Memory B cell (primary cell): Measurements from ENCODE around the gene KCNIP2.

Experiments used
- ATAC-seq: fragments of 150-1000 bp; cut with Tn5 transposase; 2 replicates; pipeline ENCODE4 v1.10.0; 2021; ENCODE audit warnings: low read depth, mild to moderate bottlenecking, moderate library complexity
- DNase-seq, 2 donors: peaks; one replicate each; pipeline ENCODE4 v3.0.0; 2022; ENCODE audit warnings: low spot score in 2 of 2
- H3K27ac Mint-ChIP-seq: one replicate; pipeline ENCODE4 v1.8.0; 2022; ENCODE audit warnings: mild to moderate bottlenecking, moderate library complexity, mixed read lengths
- H3K27me3 Mint-ChIP-seq: one replicate; pipeline ENCODE4 v1.8.0; 2022; ENCODE audit warnings: mixed read lengths
- H3K36me3 Mint-ChIP-seq: one replicate; pipeline ENCODE4 v1.8.0; 2022; ENCODE audit warnings: mild to moderate bottlenecking, mixed read lengths
- H3K4me1 Mint-ChIP-seq: one replicate; pipeline ENCODE4 v1.8.0; 2022; ENCODE audit warnings: mixed read lengths
- H3K4me3 Mint-ChIP-seq: one replicate; pipeline ENCODE4 v1.8.0; 2022; ENCODE audit warnings: mild to moderate bottlenecking, moderate library complexity, mixed read lengths
- H3K9me3 Mint-ChIP-seq: one replicate; pipeline ENCODE4 v1.8.0; 2022; ENCODE audit warnings: mixed read lengths

KCNIP2 gene

GRCh38 chr10:101840102-101840684, 3.4 kb downstream of the KCNIP2 start:
- ATAC-seq (no peak), DNase-seq (no peak)
- Mint-ChIP-seq H3K27ac (peak overlapping the region; percentile 36), H3K9me3 (no peaks in the 10 kb centered on the region), H3K36me3 (no peaks in the 10 kb centered on the region), H3K4me1 (peaks cover 44% of the 10 kb centered on the region), H3K27me3 (no peaks in the 10 kb centered on the region), H3K4me3 (peak overlapping the region; percentile 91)

- H3K4me1 Mint-ChIP-seq: peaks cover 49% of the 10 kb centered on the region
- H3K27me3 Mint-ChIP-seq: no peaks in the 10 kb centered on the region
- H3K9me3 Mint-ChIP-seq: no peaks in the 10 kb centered on the region
Measured at GRCh38 chr10:101839416-101840063, 4.1 kb downstream of the KCNIP2 start.

GRCh38 chr10:101839002-101839401, 4.6 kb downstream of the KCNIP2 start:
- Mint-ChIP-seq H3K27me3 (no peaks in the 10 kb centered on the region), H3K9me3 (no peaks in the 10 kb centered on the region), H3K4me3 (peak overlapping the region; percentile 82), H3K27ac (no peak overlapping the region), H3K4me1 (peaks cover 47% of the 10 kb centered on the region), H3K36me3 (no peaks in the 10 kb centered on the region)
- DNase-seq (no peak), ATAC-seq (no peak)

More at GRCh38 chr10:101839416-101840063, 4.1 kb downstream of the KCNIP2 start:
- no peaks in the 10 kb centered on the region for H3K36me3 Mint-ChIP-seq
- peak overlapping the region; percentile 82 for H3K4me3 Mint-ChIP-seq
- ATAC-seq (peak; percentile 29), DNase-seq (peak; percentile 58 to 62)
- no peak overlapping the region for H3K27ac Mint-ChIP-seq

- H3K4me1 Mint-ChIP-seq: peaks cover 51% of the 10 kb centered on the region
Measured at GRCh38 chr10:101838416-101838970, 5.1 kb downstream of the KCNIP2 start.

GRCh38 chr10:101837748-101838147, 5.9 kb downstream of the KCNIP2 start:
- H3K9me3 Mint-ChIP-seq: no peaks in the 10 kb centered on the region
- peaks cover 53% of the 10 kb centered on the region for H3K4me1 Mint-ChIP-seq
- H3K4me3 Mint-ChIP-seq: no peak overlapping the region

More at GRCh38 chr10:101838416-101838970, 5.1 kb downstream of the KCNIP2 start:
- Mint-ChIP-seq H3K9me3 (no peaks in the 10 kb centered on the region), H3K36me3 (no peaks in the 10 kb centered on the region), H3K4me3 (peak overlapping the region; percentile 82), H3K27ac (no peak overlapping the region), H3K27me3 (no peaks in the 10 kb centered on the region)
- ATAC-seq (no peak), DNase-seq (no peak)

GRCh38 chr10:101835362-101835761, 8.2 kb downstream of the KCNIP2 start:
- ATAC-seq: no peak
- H3K36me3 Mint-ChIP-seq: no peaks in the 10 kb centered on the region
- H3K4me3 Mint-ChIP-seq: no peak overlapping the region
- H3K27me3 Mint-ChIP-seq: no peaks in the 10 kb centered on the region
- peaks cover 47% of the 10 kb centered on the region for H3K4me1 Mint-ChIP-seq
- no peaks in the 10 kb centered on the region for H3K9me3 Mint-ChIP-seq
- no peak overlapping the region for H3K27ac Mint-ChIP-seq
- no peak for DNase-seq

More at GRCh38 chr10:101837748-101838147, 5.9 kb downstream of the KCNIP2 start:
- Mint-ChIP-seq H3K36me3 (no peaks in the 10 kb centered on the region), H3K27me3 (no peaks in the 10 kb centered on the region), H3K27ac (no peak overlapping the region)
- ATAC-seq (no peak), DNase-seq (no peak)

- Mint-ChIP-seq H3K9me3 (no peaks in the 10 kb centered on the region), H3K4me3 (no peak overlapping the region), H3K27me3 (no peaks in the 10 kb centered on the region), H3K4me1 (peaks cover 47% of the 10 kb centered on the region), H3K27ac (peak overlapping the region; percentile 73), H3K36me3 (no peaks in the 10 kb centered on the region)
- DNase-seq: no peak
- no peak for ATAC-seq
Measured at GRCh38 chr10:101834341-101834740, 9.3 kb downstream of the KCNIP2 start.

GRCh38 chr10:101833466-101833865, 10.1 kb downstream of the KCNIP2 start:
- H3K27ac Mint-ChIP-seq: peak overlapping the region; percentile 73

GRCh38 chr10:101832325-101832771, 11.3 kb downstream of the KCNIP2 start:
- no peaks in the 10 kb centered on the region for H3K27me3 Mint-ChIP-seq
- ATAC-seq (no peak), DNase-seq (no peak)
- peaks cover 43% of the 10 kb centered on the region for H3K4me1 Mint-ChIP-seq
- peak overlapping the region; percentile 73 for H3K27ac Mint-ChIP-seq
- no peak overlapping the region for H3K4me3 Mint-ChIP-seq
- no peaks in the 10 kb centered on the region for H3K9me3 Mint-ChIP-seq
- H3K36me3 Mint-ChIP-seq: no peaks in the 10 kb centered on the region

More at GRCh38 chr10:101833466-101833865, 10.1 kb downstream of the KCNIP2 start:
- ATAC-seq (no peak), DNase-seq (no peak)
- H3K9me3 Mint-ChIP-seq: no peaks in the 10 kb centered on the region
- peaks cover 43% of the 10 kb centered on the region for H3K4me1 Mint-ChIP-seq
- H3K27me3 Mint-ChIP-seq: no peaks in the 10 kb centered on the region
- H3K36me3 Mint-ChIP-seq: no peaks in the 10 kb centered on the region
- no peak overlapping the region for H3K4me3 Mint-ChIP-seq

GRCh38 chr10:101831169-101831811, 12.3 kb downstream of the KCNIP2 start:
- H3K9me3 Mint-ChIP-seq: no peaks in the 10 kb centered on the region
- no peak for ATAC-seq
- no peak for DNase-seq
- H3K27me3 Mint-ChIP-seq: no peaks in the 10 kb centered on the region
- peak overlapping the region; percentile 96 for H3K27ac Mint-ChIP-seq
- H3K4me3 Mint-ChIP-seq: peak overlapping the region; percentile 81
- H3K36me3 Mint-ChIP-seq: no peaks in the 10 kb centered on the region
- peaks cover 43% of the 10 kb centered on the region for H3K4me1 Mint-ChIP-seq

- ATAC-seq (peak; percentile 75), DNase-seq (peak; percentile 93 to 96)
- H3K27me3 Mint-ChIP-seq: no peaks in the 10 kb centered on the region
- no peaks in the 10 kb centered on the region for H3K9me3 Mint-ChIP-seq
- H3K4me3 Mint-ChIP-seq: peak overlapping the region; percentile 81
- no peaks in the 10 kb centered on the region for H3K36me3 Mint-ChIP-seq
- peak overlapping the region; percentile 96 for H3K27ac Mint-ChIP-seq
- peaks cover 40% of the 10 kb centered on the region for H3K4me1 Mint-ChIP-seq
Measured at GRCh38 chr10:101830322-101831168, 13.1 kb downstream of the KCNIP2 start.

GRCh38 chr10:101829561-101830315, 13.9 kb downstream of the KCNIP2 start:
- ATAC-seq (peak; percentile 55), DNase-seq (peak; percentile 75 to 84)
- H3K27me3 Mint-ChIP-seq: no peaks in the 10 kb centered on the region
- H3K27ac Mint-ChIP-seq: peak overlapping the region; percentile 96
- no peaks in the 10 kb centered on the region for H3K36me3 Mint-ChIP-seq
- peaks cover 36% of the 10 kb centered on the region for H3K4me1 Mint-ChIP-seq
- peak overlapping the region; percentile 81 for H3K4me3 Mint-ChIP-seq
- H3K9me3 Mint-ChIP-seq: no peaks in the 10 kb centered on the region
